Measurements from ENCODE around the gene TRIO. TPM values are rescaled to one million over a fixed set of nuclear protein-coding genes. Genes with fewer than 3 reads are reported as not detected.

TRIO gene
- total RNA-seq, 2 experiments from 2014 or later = 4.1 to 6.5 TPM

DNA sequence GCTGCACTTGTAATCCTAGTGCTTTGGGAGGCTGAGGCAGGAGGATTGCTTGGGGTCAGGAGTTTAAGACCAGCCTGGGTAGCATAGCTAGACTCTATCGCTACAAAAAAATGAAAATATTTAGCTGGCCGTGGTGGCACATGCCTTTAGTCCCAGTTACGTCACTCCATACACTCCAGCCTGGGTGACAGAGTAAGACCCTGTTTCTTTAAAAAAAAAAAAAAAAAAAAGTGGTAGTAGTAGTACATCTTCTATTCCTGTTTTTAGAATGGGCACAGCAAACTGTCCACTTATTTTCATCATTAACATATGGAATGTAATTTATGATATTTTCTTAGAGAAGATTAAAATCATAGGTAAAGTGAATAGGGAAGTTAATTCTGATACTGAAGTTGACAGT lies 48.2 kb downstream of the TRIO start:
- H3K9me3 Mint-ChIP-seq = no peaks in the 10 kb centered on the region
- intact Hi-C loops (cut with DNase I, micrococcal nuclease) = no loop called here
- no peaks in the 10 kb centered on the region for H3K4me1 ChIP-seq (ENCODE audit: insufficient read depth, low read length)
- no peak overlapping the region for H3K4me3 ChIP-seq (ENCODE audit: low read length)
- ChIA-PET POLR2A (no interaction called here), CTCF (no interaction called here)
- H3K27ac ChIP-seq (ENCODE audit: low read depth in 1 of 2, low read length in 2 of 2) = no peak overlapping the region
- no peak overlapping the region for H3K27ac Mint-ChIP-seq
- H3K36me3 Mint-ChIP-seq (ENCODE audit: low read depth) = no peaks in the 10 kb centered on the region
- H3K4me3 Mint-ChIP-seq = no peak overlapping the region
- H3K27me3 Mint-ChIP-seq = peaks cover 4% of the 10 kb centered on the region
- no peaks in the 10 kb centered on the region for H3K27me3 ChIP-seq (ENCODE audit: control insufficient read depth in 1 of 2, insufficient read depth in 2 of 2, low read length in 2 of 2)
- no peaks in the 10 kb centered on the region for H3K36me3 ChIP-seq (ENCODE audit: insufficient read depth, low read length)
- H3K9me3 ChIP-seq (ENCODE audit: control insufficient read depth in 1 of 2, insufficient read depth in 1 of 2, low read length in 2 of 2) = no peaks in the 10 kb centered on the region
- DNase-seq = no peak
- TF ChIP-seq, protein P1, sequence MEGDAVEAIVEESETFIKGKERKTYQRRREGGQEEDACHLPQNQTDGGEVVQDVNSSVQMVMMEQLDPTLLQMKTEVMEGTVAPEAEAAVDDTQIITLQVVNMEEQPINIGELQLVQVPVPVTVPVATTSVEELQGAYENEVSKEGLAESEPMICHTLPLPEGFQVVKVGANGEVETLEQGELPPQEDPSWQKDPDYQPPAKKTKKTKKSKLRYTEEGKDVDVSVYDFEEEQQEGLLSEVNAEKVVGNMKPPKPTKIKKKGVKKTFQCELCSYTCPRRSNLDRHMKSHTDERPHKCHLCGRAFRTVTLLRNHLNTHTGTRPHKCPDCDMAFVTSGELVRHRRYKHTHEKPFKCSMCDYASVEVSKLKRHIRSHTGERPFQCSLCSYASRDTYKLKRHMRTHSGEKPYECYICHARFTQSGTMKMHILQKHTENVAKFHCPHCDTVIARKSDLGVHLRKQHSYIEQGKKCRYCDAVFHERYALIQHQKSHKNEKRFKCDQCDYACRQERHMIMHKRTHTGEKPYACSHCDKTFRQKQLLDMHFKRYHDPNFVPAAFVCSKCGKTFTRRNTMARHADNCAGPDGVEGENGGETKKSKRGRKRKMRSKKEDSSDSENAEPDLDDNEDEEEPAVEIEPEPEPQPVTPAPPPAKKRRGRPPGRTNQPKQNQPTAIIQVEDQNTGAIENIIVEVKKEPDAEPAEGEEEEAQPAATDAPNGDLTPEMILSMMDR (IDR thresholded peaks at IDR 0.05) = no peak
- ATAC-seq (ENCODE audit: poor library complexity) = no peak
- H3K4me1 Mint-ChIP-seq (ENCODE audit: low read depth) = no peaks in the 10 kb centered on the region

- no peaks in the 10 kb centered on the region for H3K4me1 Mint-ChIP-seq (ENCODE audit: low read depth)
- POLR2A ChIA-PET = interaction anchor here (0.5 kb wide), 1 partner anchor 42 kb away, joined by 4 read pairs; no protein-coding TSS in a partner anchor
Observed at GRCh38 chr5:14193496-14193895, 50.4 kb downstream of the TRIO start.

DNA sequence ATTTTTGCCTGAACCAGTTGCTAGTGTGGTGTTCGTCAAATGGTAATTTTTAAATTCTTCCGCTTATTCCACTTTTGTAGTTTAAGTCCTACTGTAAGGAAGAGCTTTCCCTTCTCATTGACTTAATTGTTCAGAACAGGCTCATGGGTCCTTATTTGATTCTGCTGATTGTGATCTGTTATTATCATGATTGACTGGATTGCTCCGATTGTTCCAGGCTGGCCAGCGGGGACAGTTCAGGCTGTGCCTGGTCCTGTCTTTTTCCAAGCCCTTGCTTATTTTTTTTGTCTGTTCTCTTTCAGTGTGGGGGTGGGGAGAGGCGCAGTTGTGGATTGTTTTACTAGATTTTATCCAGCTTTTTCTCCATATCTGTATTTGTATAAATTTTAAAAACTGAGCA lies 52.4 kb downstream of the TRIO start:
- TF ChIP-seq, protein P1 (IDR thresholded peaks at IDR 0.05) = no peak
- Mint-ChIP-seq H3K27me3 (peaks cover 4% of the 10 kb centered on the region), H3K27ac (no peak overlapping the region), H3K4me1 (ENCODE audit: low read depth) (no peaks in the 10 kb centered on the region), H3K4me3 (no peak overlapping the region), H3K9me3 (no peaks in the 10 kb centered on the region), H3K36me3 (ENCODE audit: low read depth) (no peaks in the 10 kb centered on the region)
- H3K27ac ChIP-seq (ENCODE audit: low read depth in 1 of 2, low read length in 2 of 2) = no peak overlapping the region
- ATAC-seq (ENCODE audit: poor library complexity) (no peak), DNase-seq (no peak)
- no peaks in the 10 kb centered on the region for H3K4me1 ChIP-seq (ENCODE audit: insufficient read depth, low read length)
- intact Hi-C loops (cut with DNase I, micrococcal nuclease) = no loop called here
- no peaks in the 10 kb centered on the region for H3K9me3 ChIP-seq (ENCODE audit: control insufficient read depth in 1 of 2, insufficient read depth in 1 of 2, low read length in 2 of 2)
- POLR2A ChIA-PET = no interaction called here
- H3K4me3 ChIP-seq (ENCODE audit: low read length) = no peak overlapping the region
- CTCF ChIA-PET = no interaction called here
- no peaks in the 10 kb centered on the region for H3K36me3 ChIP-seq (ENCODE audit: insufficient read depth, low read length)
- H3K27me3 ChIP-seq (ENCODE audit: control insufficient read depth in 1 of 2, insufficient read depth in 2 of 2, low read length in 2 of 2) = peaks cover 0 to 5% of the 10 kb centered on the region in 2 experiments

More at GRCh38 chr5:14193496-14193895, 50.4 kb downstream of the TRIO start:
- H3K27ac Mint-ChIP-seq = no peak overlapping the region
- no peaks in the 10 kb centered on the region for H3K4me1 ChIP-seq (ENCODE audit: insufficient read depth, low read length)
- H3K36me3 ChIP-seq (ENCODE audit: insufficient read depth, low read length) = no peaks in the 10 kb centered on the region
- intact Hi-C loops (cut with DNase I, micrococcal nuclease) = no loop called here
- no peak overlapping the region for H3K4me3 ChIP-seq (ENCODE audit: low read length)
- DNase-seq (no peak), ATAC-seq (ENCODE audit: poor library complexity) (no peak)
- no peaks in the 10 kb centered on the region for H3K36me3 Mint-ChIP-seq (ENCODE audit: low read depth)
- peaks cover 0 to 4% of the 10 kb centered on the region in 2 experiments for H3K27me3 ChIP-seq (ENCODE audit: control insufficient read depth in 1 of 2, insufficient read depth in 2 of 2, low read length in 2 of 2)
- no peaks in the 10 kb centered on the region for H3K9me3 Mint-ChIP-seq
- peaks cover 4% of the 10 kb centered on the region for H3K27me3 Mint-ChIP-seq
- TF ChIP-seq, protein P1 (IDR thresholded peaks at IDR 0.05) = no peak
- CTCF ChIA-PET = no interaction called here
- no peaks in the 10 kb centered on the region for H3K9me3 ChIP-seq (ENCODE audit: control insufficient read depth in 1 of 2, insufficient read depth in 1 of 2, low read length in 2 of 2)
- H3K4me3 Mint-ChIP-seq = no peak overlapping the region
- H3K27ac ChIP-seq (ENCODE audit: low read depth in 1 of 2, low read length in 2 of 2) = no peak overlapping the region
